Natural killer cell treated with Interleukin-12 subunit alpha and Interleukin-12 subunit beta and Interleukin-15 and Interleukin-18, amount 100 ng/mL, for 72 hours (primary cell): ENCODE data around the gene SYN1. TPM values are rescaled to one million over a fixed set of nuclear protein-coding genes. Genes with fewer than 3 reads are reported as not detected.
"Not testable (repeated sequence)": the region's sequence is repeated elsewhere in the genome, so short reads cannot be mapped to it uniquely, and the experiment has no call there.

Source experiments
- ATAC-seq, 2 donors: fragments of 150-1000 bp; cut with Tn5 transposase in 1 of 2; sonication (Bioruptor Pico), chemical (Tn5 transposase) in 1 of 2; 2 replicates each; pipeline ENCODE4 v1.10.0; 2021
- DNase-seq: peaks from one replicate; pipeline ENCODE4 v3.0.0; 2022; ENCODE audit warnings: low spot score
- H3K27ac Mint-ChIP-seq, 2 donors: 1 replicate in 1 of 2; 2 replicates in 1 of 2; pipeline ENCODE4 v1.8.0; 2022; ENCODE audit warnings: mixed read lengths in 2 of 2, mild to moderate bottlenecking in 1 of 2, moderate library complexity in 1 of 2
- H3K27me3 Mint-ChIP-seq, 2 donors: 1 replicate in 1 of 2; 2 replicates in 1 of 2; pipeline ENCODE4 v1.8.0; 2022; ENCODE audit warnings: mixed read lengths in 2 of 2
- H3K36me3 Mint-ChIP-seq: one replicate; pipeline ENCODE4 v1.8.0; 2022; ENCODE audit warnings: mixed read lengths
- H3K4me1 Mint-ChIP-seq, 2 donors: 1 replicate in 1 of 2; 2 replicates in 1 of 2; pipeline ENCODE4 v1.8.0; 2022; ENCODE audit warnings: low read depth in 2 of 2, mixed read lengths in 2 of 2, mild to moderate bottlenecking in 1 of 2
- H3K4me3 Mint-ChIP-seq: one replicate; pipeline ENCODE4 v1.8.0; 2022; ENCODE audit warnings: mixed read lengths
- H3K9me3 Mint-ChIP-seq: 2 replicates; pipeline ENCODE4 v1.8.0; 2022; ENCODE audit warnings: mixed read lengths
- total RNA-seq, 2 donors: library from RNA; stranded (reverse); gene quantifications; one replicate each; pipeline ENCODE4 v1.2.3, GENCODE V29; 2022

SYN1 gene
- under 1 TPM; 0.29 to 0.92 TPM for total RNA-seq

GRCh38 chrX:47619486-47620302, at the start of gene SYN1:
TSS of gene SYN1 (minus strand) at chrX:47619857. CDS start at chrX:47619728, 129 bp downstream.
- Mint-ChIP-seq H3K27me3 (peaks cover 37 to 50% of the 10 kb centered on the region in 2 donors), H3K9me3 (no peaks in the 10 kb centered on the region), H3K27ac (peak within 1 kb of the TSS in 1 of 2 donors; percentile 40), H3K36me3 (no peaks in the 10 kb centered on the region), H3K4me1 (peaks cover 0 to 14% of the 10 kb centered on the region in 2 donors), H3K4me3 (peak within 1 kb of the TSS; percentile 57)
- peak; percentile 85 for DNase-seq
- peak; percentile 93 to 96 for ATAC-seq

- H3K27ac Mint-ChIP-seq, H3K9me3 Mint-ChIP-seq, ATAC-seq: not testable (repeated sequence)
Observed at GRCh38 chrX:47665797-47666196, 46.1 kb upstream of the SYN1 start.

GRCh38 chrX:47664737-47665136, 45.1 kb upstream of the SYN1 start:
- Mint-ChIP-seq H3K4me1 (peaks cover 4 to 7% of the 10 kb centered on the region in 2 donors), H3K36me3 (no peaks in the 10 kb centered on the region), H3K9me3 (no peaks in the 10 kb centered on the region), H3K27ac (no peak overlapping the region), H3K4me3 (no peak overlapping the region), H3K27me3 (peaks cover 0 to 11% of the 10 kb centered on the region in 2 donors)
- DNase-seq (no peak), ATAC-seq (no peak)

More at GRCh38 chrX:47665797-47666196, 46.1 kb upstream of the SYN1 start:
- DNase-seq, H3K4me1 Mint-ChIP-seq, H3K36me3 Mint-ChIP-seq, H3K4me3 Mint-ChIP-seq: not testable (repeated sequence)
- H3K27me3 Mint-ChIP-seq, result peaks cover 0 to 13% of the 10 kb centered on the region in 2 donors

- peaks cover 0 to 6% of the 10 kb centered on the region in 2 donors for H3K27me3 Mint-ChIP-seq
- H3K36me3 Mint-ChIP-seq, result no peaks in the 10 kb centered on the region
- ATAC-seq (no peak), DNase-seq (no peak)
- H3K27ac Mint-ChIP-seq, result peak overlapping the region in 1 of 2 donors; percentile 73
- H3K4me3 Mint-ChIP-seq, result peak overlapping the region; percentile 47
- peaks cover 9 to 13% of the 10 kb centered on the region in 2 donors for H3K4me1 Mint-ChIP-seq
- no peaks in the 10 kb centered on the region for H3K9me3 Mint-ChIP-seq
Observed at GRCh38 chrX:47662144-47662657, 42.5 kb upstream of the SYN1 start.

- Mint-ChIP-seq H3K27ac (no peak overlapping the region), H3K27me3 (peaks cover 0 to 4% of the 10 kb centered on the region in 2 donors), H3K36me3 (peaks cover 2% of the 10 kb centered on the region), H3K9me3 (no peaks in the 10 kb centered on the region), H3K4me1 (peaks cover 9 to 14% of the 10 kb centered on the region in 2 donors), H3K4me3 (no peak overlapping the region)
- ATAC-seq, result no peak
- DNase-seq, result no peak
Observed at GRCh38 chrX:47661539-47661938, 41.9 kb upstream of the SYN1 start.

GRCh38 chrX:47659421-47659726, 39.7 kb upstream of the SYN1 start:
- Mint-ChIP-seq H3K36me3 (peaks cover 12% of the 10 kb centered on the region), H3K9me3 (no peaks in the 10 kb centered on the region), H3K27me3 (no peaks in the 10 kb centered on the region), H3K27ac (peak overlapping the region; percentile 96 to 97), H3K4me3 (peak overlapping the region; percentile 89), H3K4me1 (peaks cover 13 to 24% of the 10 kb centered on the region in 2 donors)
- DNase-seq (no peak), ATAC-seq (no peak)

GRCh38 chrX:47658684-47659420, 39.2 kb upstream of the SYN1 start, which contains the start of gene UXT:
TSS of gene UXT (minus strand) at chrX:47659180. CDS start at chrX:47658927, 253 bp downstream.
- peak within 1 kb of the TSS; percentile 89 for H3K4me3 Mint-ChIP-seq
- peak within 1 kb of the TSS; percentile 96 to 97 for H3K27ac Mint-ChIP-seq
- H3K9me3 Mint-ChIP-seq, result no peaks in the 10 kb centered on the region
- peaks cover 12% of the 10 kb centered on the region for H3K36me3 Mint-ChIP-seq
- ATAC-seq, result peak; percentile 92 to 94
- DNase-seq, result peak; percentile 94
- H3K4me1 Mint-ChIP-seq, result peaks cover 13 to 24% of the 10 kb centered on the region in 2 donors
- no peaks in the 10 kb centered on the region for H3K27me3 Mint-ChIP-seq

GRCh38 chrX:47658301-47658683, 38.6 kb upstream of the SYN1 start:
- peak overlapping the region; percentile 89 for H3K4me3 Mint-ChIP-seq
- no peaks in the 10 kb centered on the region for H3K9me3 Mint-ChIP-seq
- peaks cover 13 to 24% of the 10 kb centered on the region in 2 donors for H3K4me1 Mint-ChIP-seq
- no peaks in the 10 kb centered on the region for H3K27me3 Mint-ChIP-seq
- H3K36me3 Mint-ChIP-seq, result peaks cover 17% of the 10 kb centered on the region
- DNase-seq, result no peak
- H3K27ac Mint-ChIP-seq, result peak overlapping the region; percentile 96 to 97
- no peak for ATAC-seq

- DNase-seq, result no peak
- no peak for ATAC-seq
- Mint-ChIP-seq H3K9me3 (no peaks in the 10 kb centered on the region), H3K36me3 (peaks cover 16% of the 10 kb centered on the region), H3K4me3 (peak overlapping the region; percentile 91), H3K27ac (peak overlapping the region; percentile 88 to 93), H3K4me1 (peaks cover 31 to 37% of the 10 kb centered on the region in 2 donors), H3K27me3 (peaks cover 0 to 3% of the 10 kb centered on the region in 2 donors)
Observed at GRCh38 chrX:47651043-47651905, 31.6 kb upstream of the SYN1 start.

GRCh38 chrX:47650164-47651042, 30.7 kb upstream of the SYN1 start, which contains the start of gene ELK1:
TSS of gene ELK1 (minus strand) at chrX:47650563. CDS start at chrX:47641441, 9,122 bp downstream.
- Mint-ChIP-seq H3K27ac (peak within 1 kb of the TSS; percentile 88 to 93), H3K27me3 (peaks cover 0 to 3% of the 10 kb centered on the region in 2 donors), H3K9me3 (no peaks in the 10 kb centered on the region), H3K4me3 (peak within 1 kb of the TSS; percentile 91), H3K4me1 (peaks cover 30 to 31% of the 10 kb centered on the region in 2 donors), H3K36me3 (peaks cover 8% of the 10 kb centered on the region)
- ATAC-seq (peak; percentile 95 to 97), DNase-seq (peak; percentile 93)

- peaks cover 8% of the 10 kb centered on the region for H3K36me3 Mint-ChIP-seq
- ATAC-seq (no peak), DNase-seq (no peak)
- no peaks in the 10 kb centered on the region for H3K9me3 Mint-ChIP-seq
- peak overlapping the region; percentile 91 for H3K4me3 Mint-ChIP-seq
- peaks cover 0 to 5% of the 10 kb centered on the region in 2 donors for H3K27me3 Mint-ChIP-seq
- H3K4me1 Mint-ChIP-seq, result peaks cover 32% of the 10 kb centered on the region in 2 donors
- peak overlapping the region; percentile 20 to 88 for H3K27ac Mint-ChIP-seq
Observed at GRCh38 chrX:47649781-47650163, 30.1 kb upstream of the SYN1 start.

- H3K27me3 Mint-ChIP-seq, result peaks cover 0 to 8% of the 10 kb centered on the region in 2 donors
- H3K4me1 Mint-ChIP-seq, result peaks cover 36 to 37% of the 10 kb centered on the region in 2 donors
- peaks cover 8% of the 10 kb centered on the region for H3K36me3 Mint-ChIP-seq
- no peaks in the 10 kb centered on the region for H3K9me3 Mint-ChIP-seq
- H3K27ac Mint-ChIP-seq, result peak overlapping the region; percentile 20 to 88
- no peak for DNase-seq
- peak overlapping the region; percentile 91 for H3K4me3 Mint-ChIP-seq
- no peak for ATAC-seq
Observed at GRCh38 chrX:47649271-47649670, 29.6 kb upstream of the SYN1 start.
